SK-N-SH (cell line): ENCODE measurements around the gene HECW1. TPM values are rescaled to one million over a fixed set of nuclear protein-coding genes. Genes with fewer than 3 reads are reported as not detected.

Source experiments
- CTCF ChIA-PET: fragments of 300-600, 350-600 bp; formaldehyde crosslinking; extraction: SDS; loops from one replicate; lab custom pipeline; 2021; lab: Yijun Ruan, JAX
- POLR2A ChIA-PET: fragments of 350-600 bp; sonication (Branson Sonifier 250); formaldehyde crosslinking; extraction: SDS; loops from one replicate; lab custom pipeline; 2020; ENCODE audit warnings: antibody characterized with exemption, inconsistent platforms; lab: Yijun Ruan, JAX
- DNase-seq: peaks from one replicate; pipeline ENCODE4 v3.0.0; 2012
- H2AFZ ChIP-seq: fragments of 200-600 bp; sonication (generic); 2 replicates; pipeline ENCODE4 v1.8.1; 2016; ENCODE audit warnings: antibody characterized with exemption, mild to moderate bottlenecking, low read depth
- H3F3A ChIP-seq: fragments of 200-600 bp; sonication (generic); replicated peaks from 2 replicates; pipeline ENCODE3; 2016; ENCODE audit warnings: antibody characterized with exemption, mild to moderate bottlenecking; ENCODE audit not compliant: insufficient read depth
- H3K27ac ChIP-seq, 2 experiments: fragments of 200-500 bp in 1 of 2; fragments of 200-600 bp in 1 of 2; sonication (Bioruptor generic) in 1 of 2; sonication (generic), shearing (Covaris generic) in 1 of 2; 2 replicates each; pipeline versions ENCODE4 v1.5.1 to v1.6.1; 2014 to 2016; ENCODE audit warnings: low read depth in 2 of 2, inconsistent platforms in 1 of 2, low read length in 1 of 2, mild to moderate bottlenecking in 1 of 2, mixed read lengths in 1 of 2
- H3K27me3 ChIP-seq: fragments of 200-600 bp; sonication (generic), shearing (Covaris generic); 2 replicates; pipeline ENCODE4 v1.6.1; 2016; ENCODE audit warnings: mixed run types; ENCODE audit not compliant: insufficient read depth
- H3K36me3 ChIP-seq, 2 experiments: fragments of 200-500 bp in 1 of 2; fragments of 200-600 bp in 1 of 2; sonication (Bioruptor generic) in 1 of 2; sonication (generic) in 1 of 2; replicated peaks in 1 of 2; 2 replicates each; pipeline versions ENCODE3 to v1.5.1; 2014 to 2016; ENCODE audit warnings: low read length in 1 of 2, mild to moderate bottlenecking in 1 of 2; ENCODE audit not compliant: insufficient read depth in 2 of 2, control insufficient read depth in 1 of 2
- H3K4me1 ChIP-seq, 2 experiments: fragments of 200-500 bp in 1 of 2; fragments of 200-600 bp in 1 of 2; sonication (Bioruptor generic) in 1 of 2; sonication (generic), shearing (Covaris generic) in 1 of 2; 2 replicates each; pipeline versions ENCODE4 v1.5.1 to v1.6.1; 2014 to 2016; ENCODE audit warnings: low read depth in 1 of 2, low read length in 1 of 2, mixed run types in 1 of 2; ENCODE audit not compliant: insufficient read depth in 2 of 2, control insufficient read depth in 1 of 2
- H3K4me2 ChIP-seq: fragments of 200-600 bp; sonication (generic), shearing (Covaris generic); 2 replicates; pipeline ENCODE4 v1.6.1; 2017; ENCODE audit warnings: mixed run types
- H3K4me3 ChIP-seq, 2 experiments: fragments of 200-500 bp in 1 of 2; fragments of 200-600 bp in 1 of 2; sonication (Bioruptor generic) in 1 of 2; sonication (generic), shearing (Covaris generic) in 1 of 2; 2 replicates each; pipeline versions ENCODE4 v1.5.1 to v1.8.1; 2014 to 2016; ENCODE audit warnings: low read depth in 2 of 2, inconsistent platforms in 1 of 2, low read length in 1 of 2, mild to moderate bottlenecking in 1 of 2, mixed read lengths in 1 of 2, moderate library complexity in 1 of 2
- H3K79me2 ChIP-seq: fragments of 200-600 bp; sonication (generic); 2 replicates; pipeline ENCODE4 v1.8.1; 2017; ENCODE audit warnings: mild to moderate bottlenecking; ENCODE audit not compliant: insufficient read depth
- H3K9ac ChIP-seq: fragments of 200-600 bp; sonication (generic); 2 replicates; pipeline ENCODE4 v1.6.1; 2017; ENCODE audit warnings: mixed run types
- H3K9me2 ChIP-seq: fragments of 200-600 bp; sonication (generic); 2 replicates; pipeline ENCODE4 v1.6.1; 2017; ENCODE audit warnings: mixed run types
- H3K9me3 ChIP-seq: fragments of 200-600 bp; sonication (generic); 2 replicates; pipeline ENCODE4 v1.6.1; 2017; ENCODE audit warnings: mixed run types, mild to moderate bottlenecking, moderate library complexity
- H4K20me1 ChIP-seq: fragments of 200-600 bp; sonication (generic); 2 replicates; pipeline ENCODE4 v1.6.1; 2017; ENCODE audit warnings: mild to moderate bottlenecking, mixed run types; ENCODE audit not compliant: insufficient read depth
- CHD2 ChIP-seq: fragments of 150-350 bp; IDR thresholded peaks from 2 replicates; pipeline ENCODE4 v1.6.1; 2018; ENCODE audit warnings: low read length; ENCODE audit not compliant: partially characterized antibody
- IRF3 ChIP-seq: fragments of 150-350 bp; IDR thresholded peaks from 2 replicates; pipeline ENCODE4 v1.6.1; 2016; ENCODE audit warnings: mild to moderate bottlenecking, low read depth, low read length
- PBX3 ChIP-seq: IDR thresholded peaks from 2 replicates; pipeline ENCODE4; 2012
- POLR2AphosphoS5 ChIP-seq: IDR thresholded peaks from 2 replicates; pipeline ENCODE4 v1.6.1; 2012; ENCODE audit warnings: low read depth, low read length
- RCOR1 ChIP-seq: fragments of 150-350 bp; IDR thresholded peaks from 2 replicates; pipeline ENCODE4 v1.6.1; 2017; ENCODE audit warnings: antibody characterized with exemption, low read length
- REST ChIP-seq: IDR thresholded peaks from 2 replicates; pipeline ENCODE4 v1.6.1; 2012; ENCODE audit warnings: mild to moderate bottlenecking, low read depth, low read length, moderate library complexity
- SMC3 ChIP-seq: IDR thresholded peaks from 2 replicates; pipeline ENCODE4 v1.6.1; 2012; ENCODE audit warnings: low read depth, low read length, improper control_type of control experiment
- TCF12 ChIP-seq: IDR thresholded peaks from 2 replicates; pipeline ENCODE4 v1.4.0; 2012
- USF2 ChIP-seq: fragments of 150-350 bp; IDR thresholded peaks from 2 replicates; pipeline ENCODE4 v1.6.1; 2017; ENCODE audit warnings: antibody characterized with exemption, low read length, low read depth, borderline replicate concordance
- ZBTB33 ChIP-seq: IDR thresholded peaks from 2 replicates; pipeline ENCODE4 v1.4.0; 2012; ENCODE audit warnings: low read depth, borderline replicate concordance
- WGBS: methylation state at CpG from one replicate; pipeline ENCODE4 v1.1.6; 2017; ENCODE audit warnings: low lambda C conversion rate; 5-methylcytosine and 5-hydroxymethylcytosine counted together
- polyA plus RNA-seq, 3 experiments: library from polyadenylated mRNA; depleted of rRNA; stranded (reverse); fragments of >200 nt; gene quantifications; 2 replicates each; pipeline ENCODE4 v1.2.3, GENCODE V29; 2012

HECW1 gene
- polyA plus RNA-seq, 1 of the 3 experiments (the other 2 are of a cell fraction) = not detected

GRCh38 chr7:43123457-43123856 lies 11.0 kb downstream of the HECW1 start:
- TF ChIP-seq PBX3 = no peak
- TF ChIP-seq USF2 = no peak
- no peak for TF ChIP-seq CHD2
- no peak for TF ChIP-seq ZBTB33
- TF ChIP-seq RCOR1 = no peak
- TF ChIP-seq TCF12 = no peak
- no peak for TF ChIP-seq SMC3
- no peak for TF ChIP-seq IRF3
- TF ChIP-seq POLR2AphosphoS5 = no peak
- TF ChIP-seq REST = no peak
- no peaks in the 10 kb centered on the region for H3F3A ChIP-seq

More at GRCh38 chr7:43123457-43123856, 11.0 kb downstream of the HECW1 start:
- Histone ChIP-seq H3K36me3 (no peaks in the 10 kb centered on the region), H4K20me1 (no peaks in the 10 kb centered on the region), H3K4me2 (no peak overlapping the region), H3K4me1 (no peaks in the 10 kb centered on the region), H3K9ac (no peak overlapping the region), H2AFZ (no peak overlapping the region), H3K79me2 (no peaks in the 10 kb centered on the region), H3K4me3 (no peak overlapping the region), H3K9me2 (no peaks in the 10 kb centered on the region), H3K9me3 (no peaks in the 10 kb centered on the region), H3K27ac (no peak overlapping the region), H3K27me3 (peaks cover 26% of the 10 kb centered on the region)
- 8% methylated on average over 1 of the region's 1 CpG for WGBS
- POLR2A ChIA-PET = no interaction called here
- CTCF ChIA-PET = interaction anchor here (0.7 to 3.5 kb wide), 3 partner anchors 15 to 141 kb away, joined by 3 to 25 read pairs (median 3); no protein-coding TSS in a partner anchor
- no peak for DNase-seq
